GM21515 (cell line): ENCODE results near the gene QSER1.
"Not testable (repeated sequence)": the region's sequence is repeated elsewhere in the genome, so short reads cannot be mapped to it uniquely, and the experiment has no call there.

Experiments
- ATAC-seq: cut with Tn5 transposase; IDR thresholded peaks from one replicate; pipeline ENCODE4 v1.9.1; 2021; ENCODE audit not compliant: unreplicated experiment

Gene QSER1

DNA sequence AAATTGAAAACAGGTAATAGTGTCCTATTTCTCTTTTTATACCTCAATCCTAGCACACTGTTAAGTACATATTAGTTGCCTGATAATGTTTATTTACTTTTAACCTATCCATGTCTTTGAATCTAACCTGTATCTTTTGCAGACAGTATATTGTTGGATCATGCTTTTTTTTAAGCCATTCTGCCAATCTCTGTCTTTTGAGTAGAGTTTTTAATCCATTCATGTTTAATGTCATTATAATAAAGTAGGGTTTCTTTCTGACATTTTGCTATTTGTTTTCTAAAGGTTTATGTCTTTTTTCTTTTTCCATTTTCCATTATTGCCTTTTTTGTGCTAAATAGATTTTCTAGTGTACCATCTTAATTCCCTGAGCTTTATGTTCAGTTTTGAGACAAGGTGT lies 99.3 kb downstream of the QSER1 start:
- no peak for ATAC-seq

DNA sequence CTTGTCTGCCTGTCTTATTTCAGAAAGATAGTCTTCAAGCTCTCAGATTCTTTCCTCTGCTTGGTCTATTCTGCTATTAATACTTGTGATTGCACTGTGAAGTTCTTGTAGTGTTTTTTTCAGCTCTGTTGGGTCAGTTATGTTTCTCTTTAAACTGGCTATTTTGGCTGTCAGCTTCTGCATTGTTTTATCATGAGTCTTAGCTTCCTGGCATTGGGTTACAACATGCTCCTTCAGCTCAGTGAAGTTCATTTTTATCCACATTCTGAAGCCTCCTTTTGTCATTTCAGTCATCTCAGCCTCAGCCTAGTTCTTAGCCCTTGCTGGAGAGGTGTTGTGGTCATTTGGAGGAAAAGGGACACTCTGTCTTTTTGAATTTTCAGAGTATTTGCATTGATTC lies 107.6 kb downstream of the QSER1 start:
- ATAC-seq = no peak

DNA sequence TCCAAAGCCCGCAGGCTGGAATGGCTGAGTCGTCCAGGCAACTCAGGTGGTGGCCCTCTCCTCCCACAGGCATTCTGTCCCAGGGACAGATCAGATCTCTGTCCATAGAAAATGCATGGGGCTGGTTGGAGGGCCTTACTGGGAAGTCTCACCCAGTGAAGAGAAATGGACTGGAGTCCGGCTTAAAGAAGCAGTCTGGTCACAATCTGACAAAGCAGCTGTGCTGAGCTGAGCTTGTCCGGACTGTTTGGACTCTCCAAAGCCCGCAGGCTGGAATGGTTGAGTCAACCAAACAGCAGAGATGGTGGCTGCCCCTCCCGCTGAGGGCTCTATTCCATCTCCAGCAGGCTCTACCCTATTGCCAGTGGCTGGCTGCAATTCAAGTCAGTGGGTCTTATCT lies 108.7 kb downstream of the QSER1 start:
- ATAC-seq = no peak

DNA sequence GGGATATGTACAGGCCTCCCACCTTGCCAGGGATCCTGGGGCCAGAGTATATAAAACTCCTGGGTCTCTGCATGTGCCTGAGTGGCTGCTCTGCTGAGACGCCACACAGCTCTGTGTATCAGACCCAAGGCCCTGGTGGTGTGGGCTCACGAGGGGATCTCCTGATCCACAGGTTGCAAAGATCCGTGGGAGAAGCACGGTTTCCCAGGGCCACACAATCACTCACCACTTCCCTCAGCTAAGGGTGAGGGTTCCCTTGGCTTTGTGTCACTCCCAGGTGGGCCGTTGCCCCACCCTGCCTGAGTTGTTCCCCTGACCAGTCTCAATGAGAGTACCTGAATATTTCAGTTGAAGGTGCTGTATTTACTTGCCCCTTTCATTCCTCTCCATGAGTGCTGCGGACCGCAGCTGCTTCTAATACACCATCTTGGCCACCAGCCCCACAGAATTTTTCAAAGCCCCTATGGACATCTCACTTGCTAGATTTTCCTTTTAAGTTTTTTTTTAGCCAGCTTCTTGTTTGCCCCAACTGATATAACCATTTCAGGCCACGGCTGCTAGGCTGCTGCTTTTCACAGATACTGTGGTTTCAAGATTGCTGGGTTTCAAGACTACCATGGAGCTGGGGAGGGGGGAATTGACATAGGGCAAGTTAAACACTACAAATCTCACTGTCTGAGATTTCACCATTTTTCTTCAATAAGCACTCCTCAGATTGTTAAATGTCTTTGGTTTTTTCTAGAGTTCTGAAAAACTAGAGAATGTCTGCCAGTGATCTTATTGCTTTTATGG lies 109.3 kb downstream of the QSER1 start:
- ATAC-seq = no peak

DNA sequence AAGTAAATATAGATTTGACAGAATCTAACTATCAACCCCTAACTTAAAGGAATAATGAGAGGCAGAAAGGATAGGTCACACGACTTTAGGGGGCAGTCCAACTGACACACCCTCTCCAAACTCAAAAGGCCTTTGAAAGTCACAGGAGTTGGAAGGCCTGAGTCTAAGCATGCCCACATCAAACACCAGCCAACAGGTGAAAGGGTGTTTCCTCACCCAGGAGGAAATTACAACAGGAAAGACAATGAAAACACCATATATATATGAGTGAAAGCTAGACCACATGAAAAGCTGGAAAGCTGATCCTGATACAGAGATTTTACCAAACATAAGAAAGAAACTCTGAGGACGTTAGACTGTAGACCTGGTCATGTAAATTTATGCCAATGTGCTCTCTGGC lies 112.6 kb downstream of the QSER1 start:
- no peak for ATAC-seq

DNA sequence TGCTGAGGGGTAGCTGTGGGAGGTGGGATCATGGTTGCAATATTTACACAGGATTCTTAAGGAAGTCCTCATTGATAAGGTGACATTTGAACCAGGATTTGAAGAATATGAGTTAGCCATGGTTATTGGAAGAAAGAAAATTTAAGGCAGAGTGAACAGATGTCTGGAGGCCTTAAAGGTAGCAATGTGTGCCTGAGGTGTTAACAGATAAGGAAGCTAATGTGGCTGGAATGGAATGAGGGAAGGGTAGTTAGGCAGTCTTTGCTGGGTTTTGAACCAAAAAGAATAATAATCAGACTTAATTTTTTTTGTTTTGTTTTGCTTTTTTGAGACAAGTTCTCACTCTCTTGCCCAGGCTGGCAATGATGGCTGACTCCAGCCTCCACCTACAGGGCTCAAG lies 113.4 kb downstream of the QSER1 start:
- ATAC-seq = no peak

DNA sequence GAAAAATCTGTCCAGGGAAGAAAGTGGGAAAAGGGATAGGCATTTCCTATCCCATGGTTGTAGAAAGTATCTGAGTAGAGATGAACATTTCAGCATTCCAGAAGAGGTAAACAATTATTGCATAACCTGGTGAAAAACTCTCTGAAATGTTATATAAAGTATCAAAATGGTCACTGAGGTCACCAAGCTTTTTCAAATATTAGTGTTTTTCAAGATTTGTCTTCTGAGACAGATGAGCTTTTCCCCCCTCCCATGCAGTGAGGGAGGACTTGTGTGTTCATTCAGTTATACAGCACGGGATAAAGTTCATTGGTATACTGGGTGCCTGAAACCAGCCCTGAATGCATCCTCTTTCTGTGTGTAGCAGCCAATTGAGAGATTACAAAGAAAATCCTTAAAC lies 121.1 kb downstream of the QSER1 start:
- ATAC-seq = no peak

DNA sequence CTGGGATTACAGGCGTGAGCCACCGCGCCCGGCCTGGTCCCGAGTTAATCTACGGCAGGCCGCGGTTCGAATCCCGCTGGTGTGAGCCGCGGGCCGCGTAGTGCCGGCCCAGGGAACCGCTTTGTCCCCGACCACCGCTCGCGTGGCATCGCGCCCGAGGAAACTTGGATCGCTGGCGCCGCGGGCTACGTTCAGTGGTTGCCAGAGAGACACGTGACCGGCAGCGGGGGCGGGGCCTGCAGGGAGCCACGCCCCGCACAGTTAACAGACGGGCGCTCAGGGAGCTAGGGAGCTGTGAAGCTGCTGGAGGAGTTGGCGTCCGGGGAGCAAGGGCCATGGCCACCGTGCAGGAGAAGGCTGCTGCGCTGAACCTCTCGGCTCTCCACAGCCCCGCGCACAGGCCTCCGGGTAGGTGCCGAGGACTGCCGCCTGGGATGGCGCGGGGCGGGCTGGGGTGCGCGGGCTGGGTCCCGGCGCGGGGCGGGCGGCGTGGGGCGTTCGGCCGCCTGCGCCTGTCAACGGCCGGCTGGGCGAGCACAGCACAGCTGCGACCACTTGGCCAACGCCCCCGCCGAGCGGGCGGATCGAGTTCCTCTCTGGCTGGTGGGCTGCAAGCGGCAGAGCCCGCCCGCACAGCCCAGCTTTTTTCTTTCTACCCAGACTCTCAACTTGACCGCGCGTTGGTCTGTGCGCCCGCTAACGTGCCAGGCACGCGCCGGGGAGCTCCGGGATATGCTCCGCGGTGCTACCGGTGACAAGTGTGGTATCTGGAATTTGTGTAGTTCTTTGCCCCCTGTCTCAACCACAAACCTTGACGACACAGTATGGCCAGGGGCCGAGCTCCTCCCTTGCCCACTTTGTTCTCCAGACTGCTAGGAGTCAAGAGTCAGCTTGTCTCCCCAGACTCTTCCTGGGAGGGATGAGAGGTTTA lies 123.3 kb downstream of the QSER1 start, which contains the start of gene DEPDC7:
Gene DEPDC7, plus strand, starts transcription at position 258 of the 931 bp plus-strand sequence. Its CDS starts 78 bp downstream, at position 336.
- peak; percentile 45 for ATAC-seq

DNA sequence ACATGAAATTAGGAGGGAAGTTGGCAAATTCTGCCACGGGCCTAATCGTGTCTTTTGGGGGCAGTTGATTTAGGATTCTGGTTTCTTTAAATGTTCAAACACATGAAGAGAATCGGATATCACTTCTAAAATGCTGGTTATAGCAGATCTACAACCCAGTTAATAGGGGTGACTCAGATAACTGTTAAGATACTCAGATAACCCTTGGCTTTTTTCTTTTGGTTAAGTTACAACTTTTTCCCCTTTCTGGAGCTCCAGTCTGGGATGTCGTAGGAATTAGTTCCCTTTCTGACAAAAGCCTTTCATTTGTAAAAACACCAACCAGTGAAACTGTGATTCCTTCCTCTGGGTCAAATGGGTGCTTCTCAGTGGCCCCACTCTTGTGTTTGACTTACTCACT lies 124.0 kb downstream of the QSER1 start:
- no peak for ATAC-seq

DNA sequence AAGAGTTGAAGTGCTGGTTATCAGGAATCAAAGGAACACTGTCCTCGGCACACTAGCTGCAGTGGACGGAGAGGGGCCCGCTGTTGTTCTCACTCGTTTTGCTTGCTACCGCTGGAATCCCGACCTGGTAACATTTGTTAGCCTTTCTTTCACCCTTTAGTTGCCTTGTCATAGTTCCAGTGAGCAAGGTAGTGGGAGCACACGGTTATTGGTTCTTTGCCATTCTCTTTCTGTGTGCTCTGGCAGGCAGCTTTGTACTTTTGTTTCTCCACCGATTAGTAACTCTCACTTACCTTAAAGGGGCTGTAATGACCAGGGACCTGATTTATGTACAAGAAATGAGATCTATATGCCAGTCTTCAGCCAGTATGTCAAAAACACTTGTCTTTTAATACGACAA lies 124.9 kb downstream of the QSER1 start:
- ATAC-seq = no peak

DNA sequence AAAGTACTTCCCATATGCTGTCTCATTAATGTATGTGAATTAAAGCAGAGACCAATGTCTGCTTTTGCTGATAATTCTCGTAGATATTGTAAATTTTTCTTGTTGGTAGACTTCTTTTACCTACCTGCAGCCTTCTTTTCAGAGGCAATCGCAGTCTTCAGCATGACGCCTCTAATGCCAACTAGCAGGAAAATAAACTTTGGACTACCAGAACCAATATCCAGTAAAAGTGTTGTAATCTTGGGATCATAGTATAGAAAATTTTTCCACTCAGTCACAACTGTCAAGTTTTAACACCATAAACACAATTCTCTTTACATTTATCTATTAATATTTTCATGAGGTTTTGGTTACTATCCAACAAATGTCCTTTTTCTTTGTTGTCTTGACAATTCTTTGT lies 125.4 kb downstream of the QSER1 start:
- no peak for ATAC-seq

DNA sequence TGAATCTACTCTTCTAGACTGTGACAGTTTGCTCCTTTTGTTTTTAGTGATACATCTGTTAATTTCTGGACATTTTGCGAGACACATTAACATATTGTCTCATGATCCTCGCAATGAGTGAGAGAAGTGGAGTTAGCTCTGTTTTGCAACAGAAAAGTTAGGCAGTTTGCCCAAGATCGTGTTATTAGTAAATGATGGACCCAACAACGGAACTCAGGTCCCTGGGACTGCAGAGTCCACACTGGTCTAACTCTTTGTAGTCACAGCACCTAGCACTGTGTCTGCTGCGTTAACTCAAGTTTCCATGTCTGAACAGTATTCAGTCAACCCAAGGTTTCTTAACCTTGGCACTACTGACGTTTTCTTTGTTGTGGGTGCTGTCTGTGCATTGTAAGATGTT lies 126.2 kb downstream of the QSER1 start:
- ATAC-seq = no peak

DNA sequence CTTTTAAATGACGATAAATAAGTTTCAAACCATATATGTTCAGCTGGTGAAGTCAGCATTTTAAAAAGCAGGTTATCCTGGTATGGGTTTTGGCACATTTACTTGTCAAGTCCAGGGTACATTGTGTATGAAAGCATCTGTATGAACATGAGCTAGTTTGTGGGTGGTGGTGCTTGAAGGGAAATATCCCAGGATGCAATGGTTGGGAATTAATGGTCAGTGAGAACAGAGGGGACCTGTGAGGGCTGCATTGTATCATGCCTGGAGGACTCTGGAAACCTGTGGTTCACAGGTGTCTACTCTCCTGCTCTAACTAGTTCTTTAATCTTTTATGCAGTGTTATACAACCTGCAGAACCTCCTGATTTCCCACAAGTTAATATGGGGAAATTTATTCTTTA lies 128.9 kb downstream of the QSER1 start:
- ATAC-seq = no peak

DNA sequence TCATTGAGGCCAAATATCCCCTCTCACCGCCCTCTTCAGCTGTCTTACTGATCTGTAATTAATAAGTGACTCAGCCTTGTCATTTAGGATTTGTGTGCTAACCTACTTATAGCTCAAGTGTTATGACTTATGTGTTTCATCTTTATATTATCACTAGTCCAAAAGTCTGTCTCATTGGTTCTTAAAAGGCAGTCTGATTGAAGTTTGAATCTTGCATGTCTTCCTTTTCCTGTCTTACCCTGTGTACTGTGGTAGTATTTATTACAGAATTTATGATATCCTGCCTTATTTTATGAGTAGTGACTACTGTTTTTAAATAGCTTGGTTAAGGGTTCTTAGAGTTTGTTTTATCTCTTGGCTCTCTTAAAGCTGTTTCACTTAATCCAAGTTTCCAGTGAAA lies 129.3 kb downstream of the QSER1 start:
- ATAC-seq = no peak

DNA sequence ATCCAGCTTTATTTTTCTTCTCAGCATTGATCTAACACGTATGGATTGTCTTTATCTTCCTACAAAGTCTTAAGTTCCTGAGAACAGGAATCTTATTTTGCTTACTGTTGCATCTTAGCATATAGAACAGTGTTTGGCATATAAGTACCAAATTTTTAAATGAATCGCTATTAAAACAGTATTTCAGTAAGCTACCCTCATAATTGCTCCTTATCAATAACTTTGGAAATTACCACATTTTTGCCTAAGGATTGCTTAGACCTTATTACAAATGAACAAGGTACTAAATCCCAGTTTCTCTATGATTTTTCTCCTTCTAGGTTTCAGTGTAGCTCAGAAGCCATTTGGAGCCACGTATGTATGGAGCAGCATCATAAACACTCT lies 132.7 kb downstream of the QSER1 start:
- ATAC-seq = no peak

DNA sequence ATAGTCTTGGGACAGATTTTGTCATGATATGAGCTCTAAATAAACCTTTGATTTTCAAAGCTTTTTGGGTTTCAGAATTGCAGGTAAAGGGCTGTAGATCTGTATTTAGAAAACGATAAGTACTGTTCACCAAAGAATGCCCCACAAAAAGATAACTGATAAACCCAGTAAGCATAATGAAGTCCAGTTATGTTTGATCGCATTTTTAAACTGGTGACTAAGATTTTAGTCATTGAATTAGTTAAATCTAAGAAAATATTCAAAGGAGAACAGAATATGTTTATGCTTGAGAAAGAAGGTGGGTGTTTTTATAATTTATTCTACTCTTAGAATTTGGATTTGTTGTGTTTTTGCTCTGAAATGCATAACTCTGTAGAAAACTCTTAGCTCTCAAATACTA lies 134.6 kb downstream of the QSER1 start:
- ATAC-seq = no peak

DNA sequence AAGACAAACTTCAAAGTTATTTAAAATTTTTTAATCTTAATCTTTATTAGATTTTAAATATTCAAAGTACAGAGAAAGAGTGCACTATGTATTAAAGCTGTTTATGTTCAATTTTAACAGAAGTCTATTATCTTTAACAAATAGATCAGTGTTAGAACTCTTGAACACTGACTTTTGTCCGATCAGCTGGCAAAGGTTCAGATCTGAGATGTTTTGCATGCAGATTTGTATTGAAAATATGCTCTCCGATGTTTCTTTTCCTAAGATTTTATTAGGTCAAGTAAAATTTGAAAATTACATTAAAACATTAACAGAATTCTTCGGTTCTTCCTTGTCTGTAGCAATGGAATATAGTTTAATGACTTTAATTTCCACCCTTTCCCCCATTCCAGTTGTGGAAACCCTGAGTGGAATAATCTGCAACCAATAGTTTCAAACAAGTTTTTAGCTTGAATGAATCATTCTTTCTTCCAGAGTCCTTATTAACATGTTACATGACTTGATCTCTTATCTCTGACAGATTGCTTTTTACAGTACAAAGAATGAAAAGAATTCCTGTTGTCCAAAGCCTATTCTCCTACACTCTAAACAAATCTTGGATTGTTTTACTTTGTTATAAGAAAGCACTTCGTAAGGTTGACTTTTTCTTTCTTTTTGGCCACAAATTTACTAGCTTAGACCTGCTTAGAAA lies 135.4 kb downstream of the QSER1 start:
- ATAC-seq = no peak

DNA sequence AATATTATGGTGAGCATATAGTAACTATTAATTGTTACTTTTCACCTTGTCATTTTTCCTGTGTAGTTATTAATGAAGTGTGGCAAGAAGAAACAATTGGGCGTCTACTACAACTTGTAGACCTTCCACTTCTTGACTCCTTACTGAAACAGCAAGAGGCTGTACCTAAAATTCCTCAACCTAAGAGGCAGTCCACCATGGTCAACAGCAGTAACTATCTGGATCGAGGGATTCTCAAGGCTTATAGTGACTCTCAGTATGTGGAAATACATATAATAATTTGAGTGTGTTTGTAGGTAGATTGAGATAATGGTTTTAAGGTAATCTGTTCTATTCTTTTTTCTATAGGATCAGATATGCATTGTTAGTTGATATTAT lies 135.9 kb downstream of the QSER1 start:
- ATAC-seq = no peak

DNA sequence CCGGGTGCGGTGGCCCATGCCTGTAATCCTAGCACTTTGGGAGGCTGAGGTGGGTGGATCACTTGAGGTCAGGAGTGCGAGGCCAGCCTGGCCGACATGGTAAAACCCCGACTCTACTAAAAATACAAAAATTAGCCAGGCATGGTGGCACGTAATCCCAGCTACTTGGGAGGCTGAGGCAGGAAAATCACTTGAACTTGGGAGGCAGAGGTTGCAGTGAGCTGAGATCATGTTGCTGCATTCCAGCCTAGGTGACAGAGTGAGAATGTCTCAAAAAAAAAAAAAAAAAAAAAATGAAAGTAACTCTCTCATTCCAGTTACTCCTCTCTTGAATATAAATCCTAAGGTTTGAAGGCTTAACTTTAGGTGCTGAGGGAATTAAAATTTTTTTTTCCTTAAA lies 136.6 kb downstream of the QSER1 start:
- ATAC-seq = not testable (repeated sequence)
